Measurements from ENCODE around the gene ZBP1.

Gene ZBP1

GRCh38 chr20:57558614-57559288 is 61.5 kb downstream of the ZBP1 start:
- DNase-seq (ENCODE audit: low spot score): no peak

GRCh38 chr20:57557926-57558613 is 62.2 kb downstream of the ZBP1 start:
- no peak for DNase-seq (ENCODE audit: low spot score)

GRCh38 chr20:57556980-57557274 is 63.3 kb downstream of the ZBP1 start:
- no peak for DNase-seq (ENCODE audit: low spot score)

- DNase-seq (ENCODE audit: low spot score): no peak
These were observed 64.6 kb downstream of the ZBP1 start for GRCh38 chr20:57555457-57556184.

Measured in germinal center (tissue), 1 donor.